Muscle layer of colon (tissue), 2 donors: Measurements from ENCODE around the gene CYP2A7.
"Not testable (repeated sequence)": the region's sequence is repeated elsewhere in the genome, so short reads cannot be mapped to it uniquely, and the experiment has no call there.

Experiments
- H3K27ac ChIP-seq: one replicate; pipeline ENCODE4 v1.7.0; 2013; ENCODE audit warnings: low read depth, mild to moderate bottlenecking, low read length, moderate library complexity
- H3K27me3 ChIP-seq, 2 donors: one replicate each; pipeline ENCODE4 v1.7.0; 2013; ENCODE audit warnings: low read length in 2 of 2, mild to moderate bottlenecking in 2 of 2; ENCODE audit not compliant: insufficient read depth in 2 of 2, control insufficient read depth in 1 of 2
- H3K36me3 ChIP-seq: one replicate; pipeline ENCODE4 v1.7.0; 2013; ENCODE audit warnings: mild to moderate bottlenecking, low read length; ENCODE audit not compliant: insufficient read depth
- H3K4me1 ChIP-seq: one replicate; pipeline ENCODE4 v1.7.0; 2013; ENCODE audit warnings: mild to moderate bottlenecking, low read length; ENCODE audit not compliant: insufficient read depth
- H3K4me3 ChIP-seq, 2 donors: one replicate each; pipeline ENCODE4 v1.7.0; 2013; ENCODE audit warnings: low read length in 2 of 2, low read depth in 1 of 2, mild to moderate bottlenecking in 1 of 2, moderate library complexity in 1 of 2
- H3K9ac ChIP-seq: one replicate; pipeline ENCODE4 v1.7.0; 2013; ENCODE audit warnings: low read length
- H3K9me3 ChIP-seq: one replicate; pipeline ENCODE4 v1.7.0; 2013; ENCODE audit warnings: mild to moderate bottlenecking, low read length
- donor health status: abdominal sarcoma.
- donor health status: Adenocarcinoma of cecum.

Gene CYP2A7, protein sequence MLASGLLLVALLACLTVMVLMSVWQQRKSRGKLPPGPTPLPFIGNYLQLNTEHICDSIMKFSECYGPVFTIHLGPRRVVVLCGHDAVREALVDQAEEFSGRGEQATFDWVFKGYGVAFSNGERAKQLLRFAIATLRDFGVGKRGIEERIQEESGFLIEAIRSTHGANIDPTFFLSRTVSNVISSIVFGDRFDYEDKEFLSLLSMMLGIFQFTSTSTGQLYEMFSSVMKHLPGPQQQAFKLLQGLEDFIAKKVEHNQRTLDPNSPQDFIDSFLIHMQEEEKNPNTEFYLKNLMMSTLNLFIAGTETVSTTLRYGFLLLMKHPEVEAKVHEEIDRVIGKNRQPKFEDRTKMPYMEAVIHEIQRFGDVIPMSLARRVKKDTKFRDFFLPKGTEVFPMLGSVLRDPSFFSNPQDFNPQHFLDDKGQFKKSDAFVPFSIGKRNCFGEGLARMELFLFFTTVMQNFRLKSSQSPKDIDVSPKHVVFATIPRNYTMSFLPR

DNA sequence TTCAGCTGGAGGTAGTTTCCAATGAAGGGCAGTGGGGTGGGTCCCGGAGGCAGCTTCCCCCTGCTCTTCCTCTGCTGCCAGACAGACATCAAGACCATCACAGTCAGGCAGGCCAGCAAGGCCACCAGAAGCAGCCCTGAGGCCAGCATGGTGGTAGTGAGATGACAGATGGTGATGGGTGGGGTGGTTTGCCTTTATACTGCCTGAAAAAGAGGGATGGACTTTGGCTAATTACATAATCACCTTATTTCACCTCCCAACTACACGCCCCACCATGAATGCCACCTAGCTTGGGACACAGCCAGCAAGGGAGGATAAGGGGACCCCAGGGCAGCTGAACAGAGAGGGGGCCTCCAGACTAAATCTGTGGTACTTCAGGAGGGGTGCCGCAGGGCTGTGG is at the start of gene CYP2A7:
Gene CYP2A7 (minus strand): TSS at position 170 of the 400 bp plus-strand sequence. CDS start 21 bp downstream, at position 149.
- not testable (repeated sequence) for H3K36me3 ChIP-seq, H3K9ac ChIP-seq, H3K4me1 ChIP-seq, H3K4me3 ChIP-seq, H3K27me3 ChIP-seq, H3K27ac ChIP-seq, H3K9me3 ChIP-seq

DNA sequence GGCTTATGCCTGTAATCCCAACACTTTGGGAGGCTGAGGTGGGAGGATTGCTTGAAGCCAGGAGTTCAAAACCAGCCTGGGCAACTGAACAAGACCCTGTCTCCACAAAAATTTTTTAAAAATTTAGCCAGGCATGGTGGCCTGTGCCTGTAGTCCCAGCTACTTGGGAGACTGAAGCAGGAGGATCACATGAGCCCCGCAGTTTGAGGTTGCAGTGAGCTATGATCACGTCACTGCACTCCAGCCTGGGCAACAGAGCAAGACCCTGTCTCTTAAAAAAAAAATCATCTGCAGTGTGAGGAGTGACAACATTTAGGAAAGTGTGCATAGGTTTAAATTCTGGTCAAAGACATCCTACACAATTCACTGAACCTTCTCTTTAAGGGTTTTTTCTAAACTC is 48.8 kb upstream of the CYP2A7 start:
- H3K27ac ChIP-seq, H3K4me1 ChIP-seq, H3K9ac ChIP-seq, H3K36me3 ChIP-seq, H3K4me3 ChIP-seq, H3K27me3 ChIP-seq, H3K9me3 ChIP-seq: not testable (repeated sequence)

DNA sequence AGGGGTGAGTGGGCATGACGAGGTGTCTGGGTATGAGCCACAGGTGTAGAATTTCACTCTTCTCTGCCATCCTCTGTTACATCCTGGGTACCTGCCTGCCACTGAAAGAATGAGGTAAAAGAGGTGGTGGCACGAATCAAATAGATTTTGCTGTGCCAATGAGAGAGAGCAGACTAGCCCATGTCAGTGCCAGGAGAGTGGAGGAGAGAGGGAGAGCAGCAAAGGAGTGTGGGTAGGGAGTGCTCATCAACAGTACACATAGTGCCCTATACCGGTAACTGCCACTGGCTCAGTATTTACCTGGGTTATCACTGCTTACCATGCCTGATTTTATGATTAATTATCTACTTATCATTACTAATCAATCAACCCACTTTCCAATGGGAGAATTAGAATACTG is 47.9 kb upstream of the CYP2A7 start:
- H3K4me3 ChIP-seq, H3K36me3 ChIP-seq, H3K9ac ChIP-seq, H3K27me3 ChIP-seq, H3K4me1 ChIP-seq, H3K27ac ChIP-seq, H3K9me3 ChIP-seq: not testable (repeated sequence)

DNA sequence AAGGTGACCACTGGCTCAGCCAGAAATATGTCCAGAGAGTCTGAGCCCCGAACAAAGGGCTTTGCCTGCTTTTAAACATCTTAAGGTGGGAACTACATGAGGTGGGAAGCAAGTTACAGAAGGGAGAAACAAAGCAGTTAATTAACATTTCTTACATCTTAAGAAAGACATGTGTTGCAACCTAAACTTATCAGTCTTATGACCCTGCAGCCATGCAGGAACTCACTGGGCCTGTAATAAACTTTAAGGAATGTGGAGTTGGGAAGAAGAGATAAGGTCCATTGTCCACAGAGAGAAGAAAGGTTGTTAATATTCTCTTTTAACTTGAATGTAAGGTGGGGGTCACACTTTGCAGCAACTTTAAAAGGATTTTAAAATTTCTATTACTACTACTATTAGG is 46.8 kb upstream of the CYP2A7 start:
- no peaks in the 10 kb centered on the region for H3K36me3 ChIP-seq
- H3K4me1 ChIP-seq: no peaks in the 10 kb centered on the region
- H3K27me3 ChIP-seq: no peaks in the 10 kb centered on the region
- H3K9me3 ChIP-seq: no peaks in the 10 kb centered on the region
- no peak overlapping the region for H3K4me3 ChIP-seq
- no peak overlapping the region for H3K9ac ChIP-seq
- H3K27ac ChIP-seq: no peak overlapping the region

DNA sequence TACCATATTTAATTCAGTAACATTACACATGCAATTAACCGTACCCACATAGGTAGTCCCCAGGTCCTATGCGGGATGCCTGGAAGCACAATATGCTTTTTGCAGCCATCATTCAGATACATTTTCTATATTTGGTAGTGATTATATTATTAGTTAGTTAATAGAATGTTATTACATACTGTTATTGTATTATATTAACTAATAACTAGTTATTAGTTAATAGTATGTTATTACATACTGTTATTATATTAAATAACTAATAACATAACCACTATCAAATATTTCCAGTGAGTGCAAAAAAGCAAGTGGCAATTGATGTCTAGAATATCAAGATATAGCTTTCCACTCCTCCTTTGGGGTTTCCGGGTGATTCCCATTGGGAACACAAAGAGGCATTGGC is 45.5 kb upstream of the CYP2A7 start:
- no peak overlapping the region for H3K27ac ChIP-seq
- no peaks in the 10 kb centered on the region for H3K9me3 ChIP-seq
- H3K9ac ChIP-seq: no peak overlapping the region
- no peak overlapping the region for H3K4me3 ChIP-seq
- no peaks in the 10 kb centered on the region for H3K4me1 ChIP-seq
- H3K36me3 ChIP-seq: no peaks in the 10 kb centered on the region
- no peaks in the 10 kb centered on the region for H3K27me3 ChIP-seq

DNA sequence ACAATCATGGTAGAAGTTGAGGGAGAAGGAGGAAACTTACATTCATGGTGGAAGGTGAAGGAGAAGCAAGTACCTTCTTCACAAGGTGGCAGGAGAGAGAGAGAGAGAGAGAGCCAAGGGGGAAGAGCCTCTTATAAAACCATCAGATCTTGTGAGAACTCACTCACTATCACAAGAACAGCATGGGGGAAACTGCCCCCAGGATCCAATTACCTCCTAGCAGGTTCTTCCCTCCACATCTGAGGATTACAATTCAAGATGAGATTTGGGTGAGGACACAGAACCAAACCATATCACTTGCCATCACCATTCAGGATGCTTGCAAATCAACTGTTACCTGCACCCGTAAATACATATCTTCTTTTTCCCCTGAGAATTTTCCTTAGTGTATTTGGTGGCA is 44.2 kb upstream of the CYP2A7 start:
- not testable (repeated sequence) for H3K9ac ChIP-seq, H3K27ac ChIP-seq, H3K27me3 ChIP-seq, H3K9me3 ChIP-seq, H3K4me3 ChIP-seq, H3K4me1 ChIP-seq, H3K36me3 ChIP-seq

DNA sequence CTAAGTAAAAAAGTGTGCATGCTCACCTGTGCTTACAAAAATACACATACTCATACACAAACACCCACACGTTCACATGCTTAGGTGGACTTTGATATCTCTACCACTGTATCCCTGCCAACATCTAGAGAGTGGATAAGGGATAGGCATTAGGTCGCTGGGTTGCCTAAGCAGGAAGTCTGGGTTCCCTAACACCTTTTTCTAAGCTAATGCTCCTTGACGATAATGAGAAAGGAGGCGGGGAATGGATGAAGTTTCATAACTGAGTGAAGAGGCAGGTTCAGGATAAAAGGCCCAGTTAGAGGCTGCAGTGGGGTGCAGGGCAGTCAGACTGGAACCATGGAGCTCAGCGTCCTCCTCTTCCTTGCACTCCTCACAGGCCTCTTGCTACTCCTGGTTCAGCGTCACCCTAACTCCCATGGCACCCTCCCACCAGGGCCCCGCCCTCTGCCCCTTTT is 41.9 kb upstream of the CYP2A7 start:
- H3K27ac ChIP-seq: no peak overlapping the region

DNA sequence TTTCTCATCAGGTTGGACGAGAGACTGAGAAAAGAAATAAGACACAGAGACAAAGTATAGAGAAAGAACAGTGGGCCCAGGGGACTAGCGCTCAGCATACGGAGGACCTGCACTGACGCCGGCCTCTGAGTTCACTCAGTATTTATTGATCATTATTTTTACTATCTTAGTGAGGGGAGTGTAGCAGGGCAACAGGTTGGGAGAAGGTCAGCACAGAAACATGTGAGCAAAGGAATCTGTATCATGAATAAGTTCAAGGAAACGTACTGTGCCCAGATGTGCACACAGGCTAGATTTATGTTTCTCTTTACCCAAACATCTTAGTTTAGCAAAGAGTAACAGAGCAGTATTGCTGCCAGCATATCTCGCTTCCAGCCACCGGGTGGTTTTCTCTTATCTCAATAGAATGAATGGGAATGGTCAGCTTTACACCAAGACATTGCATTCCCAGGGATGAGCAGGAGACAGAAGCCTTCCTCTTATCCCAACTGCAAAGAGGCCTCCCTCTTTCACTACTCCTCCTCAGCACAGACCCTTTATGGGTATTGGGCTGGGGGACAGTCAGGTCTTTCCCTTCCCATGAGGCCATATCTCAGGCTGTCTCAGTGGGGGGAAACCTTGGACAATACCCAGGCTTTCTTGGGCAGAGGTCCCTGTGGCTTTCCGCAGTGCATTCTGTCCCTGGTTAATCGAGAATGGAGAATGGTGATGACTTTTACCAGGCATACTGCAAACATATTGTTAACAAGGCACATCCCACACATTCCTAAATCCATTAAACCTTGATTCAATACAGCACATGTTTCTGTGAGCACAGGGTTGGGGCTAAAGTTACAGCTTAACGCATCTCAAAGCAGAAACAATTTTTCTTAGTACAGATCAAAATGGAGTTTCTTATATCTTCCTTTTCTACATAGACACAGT is 40.5 kb upstream of the CYP2A7 start:
- H3K9me3 ChIP-seq, H3K4me3 ChIP-seq, H3K27ac ChIP-seq, H3K36me3 ChIP-seq, H3K9ac ChIP-seq, H3K27me3 ChIP-seq: not testable (repeated sequence)
- peaks cover 14% of the 10 kb centered on the region for H3K4me1 ChIP-seq

More for the DNA sequence above, 41.9 kb upstream of the CYP2A7 start:
- no peaks in the 10 kb centered on the region for H3K9me3 ChIP-seq
- no peaks in the 10 kb centered on the region for H3K36me3 ChIP-seq
- peaks cover 14% of the 10 kb centered on the region for H3K4me1 ChIP-seq
- H3K9ac ChIP-seq: no peak overlapping the region
- H3K4me3 ChIP-seq: no peak overlapping the region
- no peaks in the 10 kb centered on the region for H3K27me3 ChIP-seq

DNA sequence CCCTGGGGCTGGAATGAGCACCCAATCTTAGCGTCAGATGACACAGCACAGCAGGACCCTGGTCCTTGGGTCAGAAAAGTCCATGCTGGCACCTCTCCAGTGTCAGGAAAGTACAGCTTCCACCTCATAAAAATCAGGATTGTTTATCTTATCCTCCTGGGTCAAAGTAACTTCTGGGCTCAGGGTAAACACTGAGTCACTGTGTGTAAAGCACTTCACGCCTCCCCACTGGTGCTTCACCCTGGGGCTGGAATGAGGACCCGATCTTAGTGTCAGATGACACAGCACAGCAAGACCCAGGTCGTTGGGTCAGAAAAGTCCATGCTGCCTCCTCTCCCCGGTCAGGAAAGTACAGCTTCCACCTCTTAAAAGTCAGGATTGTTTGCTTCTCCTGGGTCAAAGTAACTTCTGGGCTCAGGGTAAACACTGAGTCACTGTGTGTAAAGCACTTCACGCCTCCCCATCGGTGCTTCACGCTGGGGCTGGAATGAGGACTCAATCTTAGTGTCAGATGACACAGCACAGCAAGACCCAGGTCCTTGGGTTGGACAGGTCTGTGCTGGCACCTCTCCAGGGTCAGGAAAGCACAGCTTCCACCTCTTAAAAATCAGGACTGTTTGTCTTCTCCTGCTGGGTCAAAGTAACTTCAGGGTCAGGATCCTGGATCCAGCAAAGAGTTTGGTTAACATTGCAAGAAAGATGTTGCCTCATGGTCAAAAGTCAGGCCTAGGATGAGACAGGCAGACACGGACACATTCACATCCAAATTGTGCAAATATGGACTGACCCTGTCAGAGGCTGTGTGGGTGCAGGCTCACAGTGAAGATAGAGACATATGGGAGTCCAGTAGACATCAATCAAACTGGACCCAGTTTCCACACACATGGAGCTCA is 39.2 kb upstream of the CYP2A7 start:
- Histone ChIP-seq H3K27ac (no peak overlapping the region), H3K36me3 (no peaks in the 10 kb centered on the region), H3K4me3 (no peak overlapping the region), H3K27me3 (no peaks in the 10 kb centered on the region), H3K9me3 (no peaks in the 10 kb centered on the region), H3K9ac (no peak overlapping the region), H3K4me1 (peaks cover 14% of the 10 kb centered on the region)

DNA sequence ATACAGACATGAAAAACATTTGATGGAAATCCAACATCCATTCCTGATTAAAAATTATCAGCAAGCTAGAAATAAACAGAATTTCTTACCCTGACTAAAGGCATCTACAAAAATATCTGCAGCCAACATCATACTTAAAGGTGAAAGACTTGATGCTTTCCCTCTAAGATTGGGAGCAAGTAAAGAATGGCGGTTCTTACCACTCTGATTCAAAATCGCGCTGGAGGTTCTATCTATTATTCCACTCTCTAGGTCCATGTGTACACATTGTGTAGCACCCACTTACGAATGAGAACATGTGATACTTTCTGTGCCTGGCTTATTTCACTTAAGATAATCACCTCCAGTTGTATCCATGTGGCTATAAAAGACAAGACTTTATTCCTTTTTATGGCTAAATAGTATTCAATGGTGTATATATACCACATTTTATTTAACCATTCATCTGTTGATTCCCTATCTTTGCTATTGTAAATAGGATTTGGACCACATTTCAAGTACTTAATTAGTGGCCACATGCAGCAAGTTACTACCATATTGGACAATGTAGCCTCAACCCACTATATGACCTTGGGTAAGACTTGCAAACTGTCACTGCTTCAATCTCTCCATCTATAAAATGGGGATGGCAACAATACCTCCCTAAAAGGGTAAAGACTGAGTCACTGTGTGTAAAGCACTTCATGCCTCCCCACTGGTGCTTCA is 38.4 kb upstream of the CYP2A7 start:
- no peak overlapping the region for H3K4me3 ChIP-seq
- H3K27ac ChIP-seq: no peak overlapping the region
- H3K36me3 ChIP-seq: no peaks in the 10 kb centered on the region
- H3K9ac ChIP-seq: no peak overlapping the region
- peaks cover 14% of the 10 kb centered on the region for H3K4me1 ChIP-seq
- no peaks in the 10 kb centered on the region for H3K27me3 ChIP-seq
- no peaks in the 10 kb centered on the region for H3K9me3 ChIP-seq
